Thyroid gland (tissue), 4 donors: Measurements from ENCODE around the gene ALDOC. TPM values are rescaled to one million over a fixed set of nuclear protein-coding genes. Genes with fewer than 3 reads are reported as not detected.

Experiments used
- DNase-seq, 2 donors: peaks; one replicate each; pipeline ENCODE4 v3.0.0-alpha.2; 2019
- H3K27ac ChIP-seq, 3 donors: fragments of 200-600 bp; sonication (generic); 1 replicate in 2 of 3; 2 replicates in 1 of 3; pipeline ENCODE4 v1.5.1; 2016 to 2019; ENCODE audit warnings: mild to moderate bottlenecking in 1 of 3, moderate library complexity in 1 of 3
- H3K27me3 ChIP-seq: fragments of 200-600 bp; sonication (generic); one replicate; pipeline ENCODE4 v1.5.1; 2019
- H3K36me3 ChIP-seq, 2 donors: fragments of 200-600 bp; sonication (generic); one replicate each; pipeline ENCODE4 v1.5.1; 2016 to 2019
- H3K4me1 ChIP-seq, 2 donors: fragments of 200-600 bp; sonication (generic); one replicate each; pipeline ENCODE4 v1.5.1; 2017 to 2019
- H3K4me3 ChIP-seq, 3 donors: fragments of 200-600 bp; sonication (generic); replicated peaks in 1 of 3; 1 replicate in 2 of 3; 2 replicates in 1 of 3; pipeline ENCODE4 v1.5.1; 2016; ENCODE audit warnings: mild to moderate bottlenecking in 1 of 3
- H3K9me3 ChIP-seq: fragments of 200-600 bp; sonication (generic); one replicate; pipeline ENCODE4 v1.5.1; 2017
- CTCF ChIP-seq, 6 experiments: fragments of 200-600 bp in 3 of 6; fragments of 450-650 bp in 3 of 6; sonication (generic) in 3 of 6; IDR thresholded peaks; one replicate each; pipeline ENCODE4 v1.5.1; 2016 to 2019; ENCODE audit warnings: antibody characterized with exemption in 6 of 6, mild to moderate bottlenecking in 2 of 6, inconsistent platforms in 1 of 6, moderate library complexity in 1 of 6
- POLR2A ChIP-seq, 2 donors: fragments of 450-650 bp; IDR thresholded peaks; one replicate each; pipeline ENCODE4 v1.6.1; 2017; ENCODE audit warnings: antibody characterized with exemption in 2 of 2, mild to moderate bottlenecking in 2 of 2, moderate library complexity in 1 of 2
- WGBS, 2 donors: methylation state at CpG; one replicate each; pipeline ENCODE4 v1.1.5; 2017; 5-methylcytosine and 5-hydroxymethylcytosine counted together
- intact Hi-C: fragments of 100-400 bp; cut with DNase I; formaldehyde crosslinking; loops from one replicate; pipeline ENCODE4 v1.15.1; 2023
- total RNA-seq, 4 donors: library from RNA; depleted of rRNA; stranded (reverse); fragments of >200 nt; gene quantifications; one replicate each; pipeline ENCODE4 v1.2.3, GENCODE V29; 2016

Gene ALDOC
- total RNA-seq, 4 donors from 2014 or later = 6.0 to 13.1 (median 8.7) TPM

GRCh38 chr17:28547623-28548416 is 28.9 kb downstream of the ALDOC start:
- H3K27me3 ChIP-seq = no peaks in the 10 kb centered on the region
- peak; percentile 75 to 78 for DNase-seq
- H3K9me3 ChIP-seq = no peaks in the 10 kb centered on the region
- TF ChIP-seq CTCF (IDR thresholded peaks at IDR 0.05) = peak; percentile 82 to 94 (median 84)
- TF ChIP-seq POLR2A (IDR thresholded peaks at IDR 0.05) = no peak
- intact Hi-C loops = loop anchor here (2.0 kb wide), 1 partner anchor 65 kb away; no protein-coding TSS in a partner anchor
- no peak overlapping the region for H3K4me3 ChIP-seq
- whole genome bisulfite sequencing, 2 donors = 73 to 81% methylated on average over 23 to 26 of the region's 26 CpGs
- no peak overlapping the region for H3K27ac ChIP-seq
- no peaks in the 10 kb centered on the region for H3K36me3 ChIP-seq
- peaks cover 10 to 17% of the 10 kb centered on the region in 2 donors for H3K4me1 ChIP-seq

GRCh38 chr17:28547096-28547622 is 29.5 kb downstream of the ALDOC start:
- intact Hi-C loops = loop anchor here (2.0 kb wide), 1 partner anchor 66 kb away; no protein-coding TSS in a partner anchor
- H3K4me1 ChIP-seq = peaks cover 7 to 15% of the 10 kb centered on the region in 2 donors
- no peaks in the 10 kb centered on the region for H3K9me3 ChIP-seq
- H3K27me3 ChIP-seq = no peaks in the 10 kb centered on the region
- TF ChIP-seq POLR2A (IDR thresholded peaks at IDR 0.05) (no peak), CTCF (IDR thresholded peaks at IDR 0.05) (no peak)
- no peak overlapping the region for H3K4me3 ChIP-seq
- H3K27ac ChIP-seq = no peak overlapping the region
- no peaks in the 10 kb centered on the region for H3K36me3 ChIP-seq
- no peak for DNase-seq
- WGBS, 2 donors = 91% methylated on average over 14 of the region's 14 CpGs; no CpG with 5 or more reads in 1 of the 2 donors

- Histone ChIP-seq H3K9me3 (no peaks in the 10 kb centered on the region), H3K4me1 (peaks cover 0 to 5% of the 10 kb centered on the region in 2 donors), H3K36me3 (no peaks in the 10 kb centered on the region), H3K27ac (no peak overlapping the region), H3K4me3 (no peak overlapping the region), H3K27me3 (no peaks in the 10 kb centered on the region)
- WGBS, 2 donors = 66 to 68% methylated on average over 6 of the region's 6 CpGs
- intact Hi-C loops = loop anchor here (2.0 kb wide), 1 partner anchor 67 kb away; no protein-coding TSS in a partner anchor
- no peak for DNase-seq
- TF ChIP-seq POLR2A (IDR thresholded peaks at IDR 0.05) = no peak
These were observed 30.8 kb downstream of the ALDOC start for GRCh38 chr17:28545787-28546415.

GRCh38 chr17:28545141-28545503 is 31.6 kb downstream of the ALDOC start:
- Histone ChIP-seq H3K27ac (no peak overlapping the region), H3K4me1 (peaks cover 0 to 3% of the 10 kb centered on the region in 2 donors), H3K9me3 (no peaks in the 10 kb centered on the region), H3K4me3 (no peak overlapping the region), H3K36me3 (no peaks in the 10 kb centered on the region), H3K27me3 (no peaks in the 10 kb centered on the region)
- no peak for DNase-seq
- 84 to 93% methylated on average over 2 of the region's 2 CpGs for WGBS, 2 donors
- intact Hi-C loops = no loop called here
- TF ChIP-seq POLR2A (IDR thresholded peaks at IDR 0.05) (no peak), CTCF (IDR thresholded peaks at IDR 0.05) (no peak)

GRCh38 chr17:28544402-28545140 is 32.1 kb downstream of the ALDOC start:
- no peak overlapping the region for H3K27ac ChIP-seq
- no peaks in the 10 kb centered on the region for H3K36me3 ChIP-seq
- H3K4me1 ChIP-seq = no peaks in the 10 kb centered on the region
- WGBS, 2 donors = 90 to 94% methylated on average over 4 of the region's 4 CpGs
- intact Hi-C loops = no loop called here
- no peak for DNase-seq
- TF ChIP-seq POLR2A (IDR thresholded peaks at IDR 0.05) (no peak), CTCF (IDR thresholded peaks at IDR 0.05) (no peak)
- no peaks in the 10 kb centered on the region for H3K9me3 ChIP-seq
- H3K4me3 ChIP-seq = no peak overlapping the region
- no peaks in the 10 kb centered on the region for H3K27me3 ChIP-seq
